SIG-M5 treated with dmso at 0.1 percent for 504 hours (cell line): ENCODE data around the gene CSMD2.

ENCODE experiments used
- DNase-seq: peaks from one replicate; lab custom pipeline; 2025; ENCODE audit not compliant: unreplicated experiment; lab: John Stamatoyannopoulos, UW

The CSMD2 gene

DNA sequence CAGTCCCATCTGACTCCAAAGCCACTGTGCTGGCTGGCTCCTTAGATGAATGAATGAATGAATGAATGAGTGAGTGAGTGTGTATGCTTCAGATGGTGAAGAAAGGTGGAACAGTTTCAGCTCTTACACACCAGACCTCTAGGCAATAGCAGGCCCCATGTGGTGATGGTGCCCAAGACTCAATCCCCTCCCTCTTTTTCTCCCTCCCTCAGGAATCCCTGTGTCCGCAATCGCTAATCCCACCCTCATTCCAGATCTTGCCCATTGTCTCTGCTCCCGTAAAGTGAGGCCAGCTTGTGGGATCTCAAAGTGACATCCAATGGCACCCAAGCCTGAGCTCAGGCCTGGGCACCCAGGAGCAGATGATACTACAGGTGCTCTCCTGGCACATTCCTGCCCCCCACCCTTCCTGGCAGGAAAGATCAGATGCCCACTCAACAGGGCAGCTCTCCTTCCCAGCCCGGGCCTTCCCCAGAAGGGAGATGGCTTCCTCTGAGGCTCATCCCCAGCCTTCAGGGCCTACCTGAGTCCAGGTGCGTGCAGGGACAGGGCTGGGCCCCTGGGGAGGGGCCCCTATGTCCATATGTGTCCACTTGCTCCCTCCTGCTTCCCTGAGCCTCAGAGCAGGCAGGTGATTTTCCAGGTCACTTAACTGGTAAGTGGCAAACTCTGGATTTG is 194.7 kb downstream of the CSMD2 start:
- no peak for DNase-seq

- DNase-seq: no peak
These were observed 198.5 kb downstream of the CSMD2 start for GRCh38 chr1:33966346-33967141.

- no peak for DNase-seq
These were observed 199.9 kb downstream of the CSMD2 start for GRCh38 chr1:33965086-33965485.

DNA sequence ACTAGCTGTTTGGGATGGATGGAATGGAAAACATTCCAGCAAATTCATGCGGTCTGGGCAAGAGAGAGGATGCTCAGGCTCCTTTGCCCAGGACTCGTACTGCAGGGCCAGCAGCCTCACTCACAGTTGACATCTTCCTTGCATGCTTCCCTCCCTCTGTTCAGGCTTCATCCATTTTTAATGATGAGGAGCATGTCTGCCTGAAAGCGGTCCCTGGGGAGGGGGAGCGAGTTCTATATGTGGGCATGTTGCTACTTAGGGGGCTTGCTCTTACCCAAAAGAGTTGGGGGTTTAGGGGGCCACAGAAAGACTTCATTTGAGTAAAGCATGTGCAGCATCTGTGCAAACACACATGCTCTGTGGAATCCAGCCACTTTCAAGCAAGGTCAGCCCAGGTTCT is 203.0 kb downstream of the CSMD2 start:
- DNase-seq: no peak

DNA sequence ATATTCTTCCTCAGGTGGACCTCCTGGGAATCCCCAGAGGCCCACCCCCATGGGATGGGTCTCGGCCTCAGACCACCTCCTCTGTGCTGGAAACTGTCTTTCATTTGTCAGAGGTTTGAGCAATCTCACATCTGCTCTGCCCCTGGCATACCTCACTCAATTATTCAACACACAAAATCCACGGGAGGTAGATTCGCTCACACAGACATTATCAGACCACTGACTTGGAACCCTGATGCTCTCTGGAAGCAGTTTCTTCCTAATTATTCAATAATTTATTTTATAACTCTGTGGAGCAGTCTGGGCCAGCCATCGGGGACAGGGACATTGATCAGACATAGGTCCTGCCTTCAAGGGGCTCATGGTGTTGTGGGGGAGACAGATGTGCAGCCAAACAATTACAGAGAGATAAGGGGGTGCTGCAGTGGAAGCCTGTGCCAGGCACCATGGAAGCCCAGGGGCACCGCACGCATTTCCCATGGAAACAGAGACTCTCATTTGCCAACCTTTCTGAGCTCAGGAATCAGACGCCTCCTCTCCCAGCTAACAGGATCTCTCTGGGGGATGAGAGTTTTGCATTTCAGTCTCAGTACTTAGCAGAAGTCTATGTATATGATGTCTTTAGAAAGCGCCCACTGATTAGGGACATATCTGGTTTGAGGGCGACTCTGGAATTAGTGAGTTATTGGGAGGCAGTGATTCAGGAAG is 204.7 kb downstream of the CSMD2 start:
- DNase-seq: no peak

DNA sequence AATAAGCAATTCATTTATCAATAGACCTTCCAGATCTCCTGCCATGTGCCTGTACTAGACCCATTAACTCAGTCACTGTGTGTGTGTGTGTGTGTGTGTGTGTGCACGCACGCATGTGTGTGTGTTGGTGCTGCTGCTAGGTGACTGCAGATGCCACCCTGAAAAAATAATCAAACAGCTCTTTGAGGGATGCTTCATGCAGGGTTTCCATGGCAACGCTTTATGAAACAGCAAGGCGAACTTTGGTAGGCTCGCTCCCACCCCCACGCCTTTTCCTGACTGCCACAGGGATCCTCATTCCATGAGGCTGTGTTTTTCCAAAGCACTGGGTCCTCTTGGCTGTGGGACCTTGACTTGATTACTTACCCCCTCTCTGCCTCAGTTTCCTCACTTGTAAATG is 207.2 kb downstream of the CSMD2 start:
- DNase-seq: no peak

- no peak for DNase-seq
These were observed 209.9 kb downstream of the CSMD2 start for GRCh38 chr1:33955096-33955495.

- no peak for DNase-seq
These were observed 215.5 kb downstream of the CSMD2 start for GRCh38 chr1:33949570-33949969.

DNA sequence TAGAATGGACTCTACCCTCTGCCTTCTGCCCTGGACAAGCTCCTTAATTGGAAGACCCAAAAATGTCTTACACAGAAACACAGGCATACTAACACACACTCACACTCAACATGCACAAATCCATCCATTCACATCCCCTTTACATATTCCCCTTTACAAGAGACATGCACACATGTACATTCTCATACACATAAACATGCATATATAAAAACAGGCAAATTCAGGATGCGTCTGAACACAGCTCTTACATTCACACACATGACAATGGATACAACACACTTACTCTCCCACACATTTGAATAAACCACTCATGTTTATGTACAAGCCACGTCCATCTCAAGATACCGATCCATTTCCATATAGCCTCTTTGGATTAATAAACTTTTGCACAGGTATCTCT is 216.7 kb downstream of the CSMD2 start:
- no peak for DNase-seq

GRCh38 chr1:33946836-33947235 is 218.2 kb downstream of the CSMD2 start:
- no peak for DNase-seq

GRCh38 chr1:33944846-33945245 is 220.2 kb downstream of the CSMD2 start:
- no peak for DNase-seq

- DNase-seq: no peak
These were observed 221.1 kb downstream of the CSMD2 start for GRCh38 chr1:33943978-33944377.

- DNase-seq: no peak
These were observed 232.2 kb downstream of the CSMD2 start for GRCh38 chr1:33932871-33933270.

DNA sequence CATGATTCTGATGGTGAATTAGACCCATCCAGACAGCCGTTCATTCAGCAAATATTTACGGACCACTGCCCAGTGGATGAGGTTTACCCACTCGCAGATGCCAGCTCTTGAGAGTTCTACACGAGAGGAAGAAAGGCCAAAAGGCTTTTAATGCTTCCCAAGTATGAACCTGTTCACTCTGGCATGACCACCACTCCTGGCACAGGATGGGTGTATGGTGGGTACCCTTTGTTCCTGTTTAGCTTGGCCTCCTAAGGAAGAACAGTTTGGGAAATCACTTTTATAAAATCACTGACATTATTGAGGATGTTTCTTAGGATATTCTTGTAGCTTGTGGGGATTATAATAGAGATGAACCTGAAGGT is 233.9 kb downstream of the CSMD2 start:
- DNase-seq: no peak

- DNase-seq: no peak
These were observed 234.5 kb downstream of the CSMD2 start for GRCh38 chr1:33930346-33931110.

DNA sequence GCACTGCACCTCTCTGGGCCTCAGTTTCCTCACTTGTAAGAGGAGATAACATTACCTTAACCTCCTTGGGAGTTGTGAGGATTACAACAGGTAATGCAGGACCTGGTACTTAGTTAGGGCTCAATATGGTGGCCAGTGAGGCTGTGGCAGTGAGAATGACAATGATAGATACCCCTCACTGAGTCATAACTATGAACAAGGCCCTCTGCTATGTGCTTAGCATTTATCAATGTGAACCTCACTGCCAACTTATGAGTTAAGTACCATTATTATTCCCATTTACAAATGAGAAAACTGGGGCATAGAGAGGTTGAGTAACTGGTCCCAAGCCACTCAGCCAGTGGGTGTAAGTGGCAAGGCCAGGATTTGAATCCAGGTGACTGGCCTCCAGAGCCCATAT is 236.8 kb downstream of the CSMD2 start:
- DNase-seq: no peak

DNA sequence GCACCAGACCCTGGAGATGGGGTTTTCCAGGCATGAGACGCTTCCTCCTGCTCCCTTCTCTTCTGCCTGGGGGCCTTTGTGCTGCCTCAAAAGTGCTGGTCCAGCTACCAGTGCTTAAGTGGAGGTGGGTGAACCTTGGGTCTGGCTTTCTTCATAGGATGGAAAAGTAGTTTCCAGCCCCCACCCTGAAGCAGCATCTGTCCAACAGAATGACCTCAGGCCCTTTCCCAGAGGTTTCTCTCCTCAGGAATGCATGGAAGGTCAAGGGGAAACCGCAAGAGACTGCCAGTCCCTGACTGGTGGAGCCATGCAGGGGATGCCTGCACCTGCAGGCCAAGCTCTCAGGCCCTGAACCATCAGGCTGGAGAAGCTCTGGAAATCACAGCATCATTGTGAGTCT is 237.3 kb downstream of the CSMD2 start:
- DNase-seq: no peak

DNA sequence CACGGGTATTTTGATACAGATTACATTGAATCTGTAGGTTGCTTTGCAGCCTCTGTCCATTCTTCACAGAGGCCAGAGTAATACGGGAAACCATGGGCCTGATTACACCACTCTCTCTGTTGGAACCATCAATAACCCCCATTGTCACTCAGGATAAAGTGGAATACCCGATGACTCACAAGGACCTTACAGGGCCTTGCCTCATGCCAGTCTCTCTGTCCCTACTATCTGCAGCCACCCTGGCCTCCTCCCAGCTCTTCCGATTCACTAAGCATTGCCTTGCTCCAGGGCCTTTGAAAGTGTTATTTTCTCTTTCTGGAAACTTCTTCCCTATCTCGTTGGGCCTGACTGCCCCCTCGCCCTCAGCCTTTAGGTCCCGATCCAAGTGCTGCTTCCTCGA is 239.4 kb downstream of the CSMD2 start:
- no peak for DNase-seq

- no peak for DNase-seq
These were observed 243.7 kb downstream of the CSMD2 start for GRCh38 chr1:33921281-33921680.

- DNase-seq: no peak
These were observed 246.7 kb downstream of the CSMD2 start for GRCh38 chr1:33918368-33918767.

DNA sequence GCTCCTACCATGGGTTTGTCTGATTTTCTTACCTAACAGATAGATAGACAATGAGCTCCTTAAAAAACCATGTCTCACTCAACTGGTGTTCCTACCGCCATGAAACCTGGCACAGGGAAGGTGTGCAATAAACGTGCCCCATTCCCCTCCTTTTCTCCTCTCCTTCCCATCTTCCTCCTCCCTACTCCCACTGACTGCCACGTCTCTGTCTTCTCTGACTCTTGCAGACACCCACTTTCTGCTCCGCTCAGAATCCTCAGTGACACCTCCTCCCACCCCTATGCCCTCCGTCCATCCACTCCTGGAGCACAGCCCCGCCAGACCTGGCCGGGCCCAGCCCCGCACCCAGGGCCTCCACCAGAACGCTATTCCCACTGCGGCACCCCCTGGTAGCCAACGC is 248.2 kb downstream of the CSMD2 start:
- DNase-seq: no peak
